NCI-H226 (cell line): ENCODE data around the gene MMD.
"Not testable (repeated sequence)": the region's sequence is repeated elsewhere in the genome, so short reads cannot be mapped to it uniquely, and the experiment has no call there.

Experiments used
- DNase-seq: peaks from one replicate; pipeline ENCODE4 v3.0.0-alpha.2; 2015

The MMD gene

GRCh38 chr17:55390364-55390977 is 31.2 kb downstream of the MMD start:
- no peak for DNase-seq

GRCh38 chr17:55389715-55390114 is 31.9 kb downstream of the MMD start:
- DNase-seq: not testable (repeated sequence)

- no peak for DNase-seq
Measured at GRCh38 chr17:55388842-55389241, 32.8 kb downstream of the MMD start.

- no peak for DNase-seq
Measured at GRCh38 chr17:55386796-55387332, 34.8 kb downstream of the MMD start.

- no peak for DNase-seq
Measured at GRCh38 chr17:55384643-55385232, 36.9 kb downstream of the MMD start.

GRCh38 chr17:55383771-55384642 is 37.6 kb downstream of the MMD start:
- DNase-seq: no peak

- no peak for DNase-seq
Measured at GRCh38 chr17:55381017-55381770, 40.4 kb downstream of the MMD start.

GRCh38 chr17:55377671-55378275 is 43.9 kb downstream of the MMD start:
- DNase-seq: no peak

- no peak for DNase-seq
Measured at GRCh38 chr17:55368706-55369105, 52.9 kb downstream of the MMD start.

- DNase-seq: no peak
Measured at GRCh38 chr17:55366020-55366481, 55.6 kb downstream of the MMD start.

GRCh38 chr17:55363033-55363432 is 58.6 kb downstream of the MMD start:
- DNase-seq: no peak

- DNase-seq: no peak
Measured at GRCh38 chr17:55360971-55361370, 60.7 kb downstream of the MMD start.

GRCh38 chr17:55356434-55357328 is 65.0 kb downstream of the MMD start:
- DNase-seq: peak; percentile 40

GRCh38 chr17:55354941-55355340 is 66.7 kb downstream of the MMD start:
- DNase-seq: no peak

- DNase-seq: no peak
Measured at GRCh38 chr17:55354010-55354409, 67.6 kb downstream of the MMD start.

GRCh38 chr17:55351226-55351625 is 70.4 kb downstream of the MMD start:
- no peak for DNase-seq

GRCh38 chr17:55350825-55351205 is 70.8 kb downstream of the MMD start:
- no peak for DNase-seq

- DNase-seq: no peak
Measured at GRCh38 chr17:55348749-55349354, 72.8 kb downstream of the MMD start.

- DNase-seq: no peak
Measured at GRCh38 chr17:55347341-55347740, 74.3 kb downstream of the MMD start.

GRCh38 chr17:55346658-55347057 is 75.0 kb downstream of the MMD start:
- no peak for DNase-seq

- DNase-seq: no peak
Measured at GRCh38 chr17:55345132-55345531, 76.5 kb downstream of the MMD start.
